HT-29 (cell line): ENCODE measurements around the gene OXSR1. TPM values are rescaled to one million over a fixed set of nuclear protein-coding genes. Genes with fewer than 3 reads are reported as not detected.

Experiments
- DNase-seq: peaks from one replicate; pipeline ENCODE4 v3.0.0-alpha.2; 2015; ENCODE audit warnings: low spot score
- total RNA-seq: library from RNA; depleted of rRNA; stranded (reverse); fragments of >200 nt; shearing (Covaris generic); gene quantifications from 2 replicates; pipeline ENCODE4 v1.2.3, GENCODE V29; 2014; rRNA removed

Gene OXSR1
- 11.8 and 12.9 TPM in 2 replicates for total RNA-seq

- DNase-seq, result peak; percentile 99
These were observed at the start of gene OXSR1 for GRCh38 chr3:38164952-38165721. TSS of gene OXSR1 (plus strand) at chr3:38165537. CDS start at chr3:38165877, 340 bp downstream.

GRCh38 chr3:38115645-38116427, 49.5 kb upstream of the OXSR1 start:
- DNase-seq, result no peak

- peak; percentile 8 for DNase-seq
These were observed 48.7 kb upstream of the OXSR1 start for GRCh38 chr3:38116471-38117162.

GRCh38 chr3:38117163-38117716, 48.1 kb upstream of the OXSR1 start:
- DNase-seq, result peak; percentile 44

GRCh38 chr3:38117748-38118420, 47.5 kb upstream of the OXSR1 start:
- peak; percentile 65 for DNase-seq

- DNase-seq, result no peak
These were observed 46.7 kb upstream of the OXSR1 start for GRCh38 chr3:38118421-38119247.

- no peak for DNase-seq
These were observed 46.1 kb upstream of the OXSR1 start for GRCh38 chr3:38119248-38119544.

- no peak for DNase-seq
These were observed 45.3 kb upstream of the OXSR1 start for GRCh38 chr3:38119821-38120692.

GRCh38 chr3:38120693-38121450, 44.5 kb upstream of the OXSR1 start:
- no peak for DNase-seq

- no peak for DNase-seq
These were observed 43.9 kb upstream of the OXSR1 start for GRCh38 chr3:38121451-38121831.

- DNase-seq, result no peak
These were observed 43.4 kb upstream of the OXSR1 start for GRCh38 chr3:38121832-38122461.

- no peak for DNase-seq
These were observed 42.5 kb upstream of the OXSR1 start for GRCh38 chr3:38122712-38123290.

GRCh38 chr3:38124324-38125122, 40.8 kb upstream of the OXSR1 start:
- no peak for DNase-seq

- no peak for DNase-seq
These were observed 39.8 kb upstream of the OXSR1 start for GRCh38 chr3:38125305-38126120.

GRCh38 chr3:38126121-38126892, 39.0 kb upstream of the OXSR1 start:
- no peak for DNase-seq
